Upper lobe of left lung (tissue), 6 donors: ENCODE measurements around the gene IFNK. TPM values are rescaled to one million over a fixed set of nuclear protein-coding genes. Genes with fewer than 3 reads are reported as not detected.

Source experiments
- ATAC-seq, 2 donors: fragments of 200-7000 bp; cut with Tn5 transposase; one replicate each; pipeline ENCODE4 v1.9.1; 2022; ENCODE audit warnings: mild to moderate bottlenecking in 2 of 2, moderate library complexity in 2 of 2; ENCODE audit not compliant: low FRiP score in 2 of 2
- DNase-seq, 2 donors: peaks; one replicate each; pipeline ENCODE4 v3.0.0-alpha.2; 2019 to 2020
- H3K27ac ChIP-seq, 4 donors: fragments of 200-600 bp; sonication (generic); one replicate each; pipeline ENCODE4 v1.5.1; 2016 to 2019
- H3K27me3 ChIP-seq, 4 donors: fragments of 200-600 bp; sonication (generic); one replicate each; pipeline ENCODE4 v1.5.1; 2017 to 2019
- H3K36me3 ChIP-seq, 4 donors: fragments of 200-600 bp; sonication (generic); one replicate each; pipeline ENCODE4 v1.5.1; 2016 to 2019
- H3K4me1 ChIP-seq, 4 donors: fragments of 200-600 bp; sonication (generic); one replicate each; pipeline ENCODE4 v1.5.1; 2018 to 2019
- H3K4me3 ChIP-seq, 4 donors: fragments of 200-600 bp; sonication (generic); one replicate each; pipeline ENCODE4 v1.5.1; 2017 to 2019; ENCODE audit warnings: mild to moderate bottlenecking in 2 of 4, moderate library complexity in 1 of 4
- H3K9me3 ChIP-seq, 4 donors: fragments of 200-600 bp; sonication (generic); one replicate each; pipeline ENCODE4 v1.5.1; 2018 to 2019
- CTCF ChIP-seq, 6 experiments: fragments of 450-650 bp in 4 of 6; fragments of 200-600 bp in 2 of 6; sonication (generic) in 2 of 6; IDR thresholded peaks; one replicate each; pipeline ENCODE4 v1.5.1; 2016 to 2019; ENCODE audit warnings: antibody characterized with exemption in 6 of 6
- EP300 ChIP-seq, 4 donors: sonication (generic); formaldehyde crosslinking; IDR thresholded peaks; one replicate each; pipeline ENCODE4 v1.5.1; 2017; ENCODE audit warnings: antibody characterized with exemption in 4 of 4, control low read depth in 2 of 4
- POLR2A ChIP-seq, 4 donors: fragments of 450-650 bp; IDR thresholded peaks; one replicate each; pipeline ENCODE4 v1.5.1; 2016 to 2017; ENCODE audit warnings: antibody characterized with exemption in 4 of 4, mild to moderate bottlenecking in 2 of 4
- POLR2AphosphoS5 ChIP-seq, 2 donors: sonication (generic); formaldehyde crosslinking; IDR thresholded peaks; one replicate each; pipeline ENCODE4 v1.5.1; 2017; ENCODE audit warnings: antibody characterized with exemption in 2 of 2
- WGBS, 2 donors: methylation state at CpG; one replicate each; pipeline ENCODE4 v1.1.5; 2017 to 2018; 5-methylcytosine and 5-hydroxymethylcytosine counted together
- total RNA-seq, 6 donors: library from RNA; depleted of rRNA in 4 of 6; stranded (reverse); fragments of >200 nt in 4 of 6; gene quantifications; one replicate each; pipeline versions ENCODE4 v1.1.0 to v1.2.1, GENCODE V29; 2016 to 2021
- donor health status: DM: no; HTN: no; CAD: no; lungs with moderate emphysema.
- donor health status: DM: no; HTN: yes; CAD: no; lungs with severe emphysema.

Gene IFNK
- total RNA-seq, 6 donors from 2014 or later, result not detected

- ATAC-seq, result peak; percentile 92 to 95
- peak; percentile 48 to 98 for DNase-seq
- peaks cover 0 to 32% (median 14%) of the 10 kb centered on the region in 4 donors for H3K4me1 ChIP-seq
- TF ChIP-seq CTCF (IDR thresholded peaks at IDR 0.05) (peak in 2 of 6 experiments; percentile 12 to 28), POLR2A (IDR thresholded peaks at IDR 0.05) (peak in 3 of 4 donors; percentile 70 to 79 (median 77)), EP300 (IDR thresholded peaks at IDR 0.05) (peak in 3 of 4 donors; percentile 87 to 99 (median 89)), POLR2AphosphoS5 (IDR thresholded peaks at IDR 0.05) (peak; percentile 97 to 98)
- H3K4me3 ChIP-seq, result peak overlapping the region; percentile 36 to 81 (median 68)
- no peaks in the 10 kb centered on the region for H3K27me3 ChIP-seq
- WGBS, 2 donors, result 2% methylated on average over 35 of the region's 35 CpGs
- H3K9me3 ChIP-seq, result peaks cover 0 to 4% (median 1%) of the 10 kb centered on the region in 4 donors
- peak overlapping the region; percentile 96 to 99 (median 98) for H3K27ac ChIP-seq
- H3K36me3 ChIP-seq, result no peaks in the 10 kb centered on the region
Measured at GRCh38 chr9:27573634-27574590, 49.8 kb downstream of the IFNK start.

Other genes with a start within 250 kb of the IFNK start
- gene EQTN, start 227.1 kb upstream of the IFNK start, total RNA-seq, result under 1 TPM in 2 of 6 donors, not detected in 4; 0.34 to 0.40 TPM
- gene MOB3B, start 5.5 kb downstream of the IFNK start, total RNA-seq, result 10 to 100 TPM in 3 of 6 donors, 1 to 10 TPM in 3; 4.2 to 20.7 (median 8.3) TPM
- gene C9orf72, start 49.2 kb downstream of the IFNK start, total RNA-seq, result 10 to 100 TPM; 16.9 to 57.8 (median 24.9) TPM